PC-3 (cell line): ENCODE measurements around the gene PTPRN2. TPM values are rescaled to one million over a fixed set of nuclear protein-coding genes. Genes with fewer than 3 reads are reported as not detected.

Experiments used
- ATAC-seq: fragments of 200-7000 bp; cut with Tn5 transposase; 2 replicates; pipeline ENCODE4 v1.9.1; 2020; ENCODE audit warnings: mild to moderate bottlenecking, moderate library complexity
- BruUV-seq: library from RNA; stranded (reverse); fragments of 400-500 nt; replicated peaks from 2 replicates; lab custom pipeline; 2021; lab: Mats Ljungman, UMichigan
- CTCF ChIA-PET: fragments of 300-600 bp; sonication (Branson Sonifier 250); formaldehyde crosslinking; loops from one replicate; lab custom pipeline; 2022; ENCODE audit warnings: antibody characterized with exemption; lab: Charles Lee
- POLR2A ChIA-PET: fragments of 300-600 bp; sonication (Branson Sonifier 250); formaldehyde crosslinking; loops from one replicate; lab custom pipeline; 2022; ENCODE audit warnings: antibody characterized with exemption; ENCODE audit not compliant: unreplicated experiment; lab: Charles Lee
- DNase-seq: peaks from one replicate; pipeline ENCODE4 v3.0.0-alpha.2; 2015
- H2AFZ ChIP-seq: fragments of 300-600 bp; sonication (generic); 2 replicates; pipeline ENCODE4 v1.6.0; 2016; ENCODE audit warnings: antibody characterized with exemption, low read length
- H3F3A ChIP-seq: fragments of 300-600 bp; sonication (generic); one replicate; pipeline ENCODE4 v1.6.0; 2017; ENCODE audit warnings: antibody characterized with exemption, low read length, control low read depth, mild to moderate bottlenecking; ENCODE audit not compliant: unreplicated experiment
- H3K27ac ChIP-seq: fragments of 300-600 bp; sonication (generic); 2 replicates; pipeline ENCODE4 v1.5.1; 2016; ENCODE audit warnings: mild to moderate bottlenecking, low read length
- H3K27me3 ChIP-seq: fragments of 300-600 bp; sonication (generic); 2 replicates; pipeline ENCODE4 v1.6.1; 2016; ENCODE audit warnings: low read length, mixed read lengths
- H3K36me3 ChIP-seq: fragments of 300-600 bp; sonication (generic); 2 replicates; pipeline ENCODE4 v1.6.1; 2016; ENCODE audit warnings: low read depth, mixed run types, low read length, mixed read lengths
- H3K4me1 ChIP-seq: fragments of 300-600 bp; sonication (generic); 2 replicates; pipeline ENCODE4 v1.5.1; 2016; ENCODE audit warnings: low read length; ENCODE audit not compliant: insufficient read depth
- H3K4me2 ChIP-seq: fragments of 300-600 bp; sonication (generic); 2 replicates; pipeline ENCODE4 v1.6.0; 2016; ENCODE audit warnings: low read length
- H3K4me3 ChIP-seq: fragments of 300-600 bp; sonication (generic); 2 replicates; pipeline ENCODE4 v1.5.1; 2016; ENCODE audit warnings: mild to moderate bottlenecking, low read length, mixed read lengths
- H3K79me2 ChIP-seq: fragments of 300-600 bp; sonication (generic); 2 replicates; pipeline ENCODE4 v1.6.1; 2017; ENCODE audit warnings: low read length, mixed read lengths
- H3K9ac ChIP-seq: fragments of 300-600 bp; sonication (generic); 2 replicates; pipeline ENCODE4 v1.6.0; 2016; ENCODE audit warnings: mild to moderate bottlenecking, low read length
- H3K9me2 ChIP-seq: fragments of 300-600 bp; sonication (generic); replicated peaks from 2 replicates; pipeline ENCODE4 v1.6.1; 2016; ENCODE audit warnings: mixed run types, low read length, mixed read lengths
- H3K9me3 ChIP-seq: fragments of 300-600 bp; sonication (generic); 2 replicates; pipeline ENCODE4 v1.6.1; 2016; ENCODE audit warnings: low read length, mixed read lengths
- H4K20me1 ChIP-seq: fragments of 300-600 bp; sonication (generic); 2 replicates; pipeline ENCODE4 v1.6.1; 2016; ENCODE audit warnings: low read length, mixed read lengths
- CTCF ChIP-seq: fragments of 300-600 bp; sonication (generic); conservative IDR thresholded peaks from 2 replicates; pipeline ENCODE4 v1.5.1; 2017; ENCODE audit warnings: antibody characterized with exemption, low read depth, mild to moderate bottlenecking, low read length
- EZH2 ChIP-seq: fragments of 300-600 bp; sonication (generic); IDR thresholded peaks from one replicate; pipeline ENCODE4 v1.6.1; 2017; ENCODE audit warnings: antibody characterized with exemption, mild to moderate bottlenecking, low read length; ENCODE audit not compliant: unreplicated experiment
- EZH2phosphoT487 ChIP-seq: fragments of 300-600 bp; sonication (generic); IDR thresholded peaks from 2 replicates; pipeline ENCODE4 v1.6.1; 2018; ENCODE audit warnings: mild to moderate bottlenecking, antibody characterized with exemption, low read length, borderline replicate concordance
- intact Hi-C: fragments of 100-400 bp; cut with micrococcal nuclease; formaldehyde crosslinking; loops from 2 replicates; pipeline ENCODE4 v1.9.0; 2023
- total RNA-seq: library from RNA; depleted of rRNA; stranded (reverse); fragments of >200 nt; gene quantifications from 2 replicates; pipeline ENCODE4 v1.2.3, GENCODE V29; 2014

PTPRN2 gene
- total RNA-seq, 1 experiment from 2014 or later = 3.2 TPM

- CTCF ChIA-PET = no interaction called here
- no peaks in the 10 kb centered on the region for H3K4me1 ChIP-seq
- ATAC-seq (no peak), DNase-seq (no peak)
- H3K9ac ChIP-seq = no peak overlapping the region
- H3K27ac ChIP-seq = no peak overlapping the region
- BruUV-seq = no TSS peak
- no peaks in the 10 kb centered on the region for H3K36me3 ChIP-seq
- no peak overlapping the region for H3K4me3 ChIP-seq
- H4K20me1 ChIP-seq = no peaks in the 10 kb centered on the region
- H3K27me3 ChIP-seq = no peaks in the 10 kb centered on the region
- H3K4me2 ChIP-seq = no peak overlapping the region
- no peaks in the 10 kb centered on the region for H3K9me2 ChIP-seq
- no peaks in the 10 kb centered on the region for H3K9me3 ChIP-seq
- H3F3A ChIP-seq = no peaks in the 10 kb centered on the region
- TF ChIP-seq EZH2phosphoT487 = no peak
- no peak for TF ChIP-seq CTCF
- TF ChIP-seq EZH2 = no peak
- no peaks in the 10 kb centered on the region for H3K79me2 ChIP-seq
- intact Hi-C loops = no loop called here
- POLR2A ChIA-PET = no interaction called here
- no peak overlapping the region for H2AFZ ChIP-seq
Measured at GRCh38 chr7:157757776-157758467, 829.7 kb downstream of the PTPRN2 start.

DNA sequence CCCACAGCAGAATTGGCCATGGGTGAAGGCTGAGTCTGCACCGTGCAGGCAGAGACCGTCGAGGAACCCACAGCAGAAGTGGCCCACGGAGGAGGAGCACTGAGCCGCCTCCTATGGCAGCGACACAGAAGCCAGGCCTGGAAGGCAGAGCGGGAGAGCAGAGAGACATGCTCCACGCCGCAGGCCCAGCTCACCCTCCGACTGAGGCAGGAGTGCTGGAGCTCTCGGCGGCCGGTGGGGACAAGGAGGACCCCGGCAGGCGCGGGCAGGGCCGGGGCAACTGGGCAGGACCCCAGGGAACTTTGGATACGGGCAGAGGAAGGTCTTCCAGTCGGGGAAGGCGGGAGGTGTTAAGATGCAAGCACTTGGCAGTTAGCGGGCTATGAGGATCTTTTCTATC lies 830.4 kb downstream of the PTPRN2 start:
- Histone ChIP-seq H3K4me2 (no peak overlapping the region), H3K9me3 (no peaks in the 10 kb centered on the region), H2AFZ (no peak overlapping the region), H3K27ac (no peak overlapping the region), H3K4me1 (no peaks in the 10 kb centered on the region), H3K27me3 (no peaks in the 10 kb centered on the region), H3K4me3 (no peak overlapping the region), H3K9ac (no peak overlapping the region), H3F3A (no peaks in the 10 kb centered on the region), H4K20me1 (no peaks in the 10 kb centered on the region), H3K9me2 (no peaks in the 10 kb centered on the region), H3K79me2 (no peaks in the 10 kb centered on the region), H3K36me3 (no peaks in the 10 kb centered on the region)
- BruUV-seq = no TSS peak
- intact Hi-C loops = no loop called here
- TF ChIP-seq EZH2phosphoT487 = no peak
- no peak for TF ChIP-seq EZH2
- TF ChIP-seq CTCF = no peak
- no peak for ATAC-seq
- ChIA-PET CTCF (no interaction called here), POLR2A (no interaction called here)
- no peak for DNase-seq

DNA sequence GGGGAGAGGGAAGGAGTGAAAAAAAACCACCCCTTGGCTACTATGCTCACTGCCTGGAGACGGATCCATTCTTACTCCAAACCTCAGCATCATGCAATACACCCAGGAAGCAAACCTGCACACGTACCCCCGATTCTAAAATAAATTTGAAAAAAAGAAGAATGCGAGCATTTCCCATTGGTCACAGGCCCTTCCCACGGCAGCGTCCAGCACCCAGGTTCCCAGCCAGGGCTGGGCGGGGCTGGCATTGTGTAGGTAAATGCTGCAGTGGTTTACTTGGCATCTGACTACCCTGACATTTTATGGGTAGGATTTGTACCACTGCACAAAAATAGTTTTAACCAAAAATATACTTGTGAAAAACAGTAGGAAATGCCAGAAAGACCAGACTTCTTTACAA lies 831.9 kb downstream of the PTPRN2 start:
- POLR2A ChIA-PET = no interaction called here
- H3K9me2 ChIP-seq = no peaks in the 10 kb centered on the region
- no peaks in the 10 kb centered on the region for H3F3A ChIP-seq
- CTCF ChIA-PET = no interaction called here
- H3K27ac ChIP-seq = no peak overlapping the region
- H4K20me1 ChIP-seq = no peaks in the 10 kb centered on the region
- TF ChIP-seq EZH2 (no peak), EZH2phosphoT487 (no peak), CTCF (no peak)
- no peak overlapping the region for H3K9ac ChIP-seq
- no peaks in the 10 kb centered on the region for H3K4me1 ChIP-seq
- no peaks in the 10 kb centered on the region for H3K27me3 ChIP-seq
- DNase-seq (no peak), ATAC-seq (no peak)
- H3K4me3 ChIP-seq = no peak overlapping the region
- H3K4me2 ChIP-seq = no peak overlapping the region
- H3K9me3 ChIP-seq = no peaks in the 10 kb centered on the region
- no peaks in the 10 kb centered on the region for H3K79me2 ChIP-seq
- no peaks in the 10 kb centered on the region for H3K36me3 ChIP-seq
- intact Hi-C loops = no loop called here
- BruUV-seq = no TSS peak
- no peak overlapping the region for H2AFZ ChIP-seq
